GM12878 (cell line): ENCODE measurements around the gene FAM120A.

Source experiments
- ATF3 ChIP-seq: IDR thresholded peaks from 2 replicates; pipeline ENCODE4 v1.6.1; 2011; ENCODE audit warnings: low read depth, mild to moderate bottlenecking, low read length, moderate library complexity, borderline replicate concordance; ENCODE audit errors: extremely low read depth
- BHLHE40 ChIP-seq, 2 experiments: fragments of 450-650 bp in 1 of 2; IDR thresholded peaks; 2 replicates each; pipeline ENCODE4 v1.6.1; 2011 to 2017; ENCODE audit warnings: low read depth in 2 of 2, borderline replicate concordance in 1 of 2, improper control_type of control experiment in 1 of 2, low read length in 1 of 2, mild to moderate bottlenecking in 1 of 2
- CBX5 ChIP-seq: sonication (generic); IDR thresholded peaks from 2 replicates; pipeline ENCODE4 v1.6.1; 2016; ENCODE audit warnings: low read depth, moderate library complexity, mild to moderate bottlenecking, inconsistent platforms
- CTCF ChIP-seq, 3 experiments: IDR thresholded peaks in 2 of 3; conservative IDR thresholded peaks in 1 of 3; 2 replicates each; pipeline ENCODE4 v1.5.1; 2011; ENCODE audit warnings: low read depth in 3 of 3, low read length in 3 of 3, mild to moderate bottlenecking in 3 of 3, control low read depth in 2 of 3, moderate library complexity in 2 of 3, inconsistent platforms in 1 of 3, mixed read lengths in 1 of 3; ENCODE audit not compliant: control insufficient read depth in 2 of 3, insufficient read depth in 1 of 3; ENCODE audit errors: extremely low read depth in 1 of 3
- EP300 ChIP-seq, 2 experiments: fragments of 150-350 bp in 1 of 2; IDR thresholded peaks; 2 replicates each; pipeline ENCODE4 v1.6.1; 2011 to 2012; ENCODE audit warnings: low read depth in 2 of 2, low read length in 2 of 2, borderline replicate concordance in 1 of 2, improper control_type of control experiment in 1 of 2, inconsistent platforms in 1 of 2; ENCODE audit not compliant: control insufficient read depth in 1 of 2
- EZH2 ChIP-seq: IDR thresholded peaks from 2 replicates; pipeline ENCODE4 v1.6.1; 2012; ENCODE audit warnings: low read depth, mild to moderate bottlenecking, control low read depth, inconsistent platforms, low read length, borderline replicate concordance; ENCODE audit not compliant: control insufficient read depth
- GABPA ChIP-seq: IDR thresholded peaks from 2 replicates; pipeline ENCODE4 v1.6.1; 2014; ENCODE audit warnings: antibody characterized with exemption, low read depth, mild to moderate bottlenecking, inconsistent platforms
- POLR2A ChIP-seq: IDR thresholded peaks from 2 replicates; pipeline ENCODE4 v1.6.1; 2011; ENCODE audit warnings: low read depth, mild to moderate bottlenecking, low read length
- POLR2AphosphoS5 ChIP-seq: IDR thresholded peaks from 2 replicates; pipeline ENCODE4 v1.6.1; 2011; ENCODE audit warnings: mild to moderate bottlenecking, low read length, inconsistent platforms
- REST ChIP-seq: IDR thresholded peaks from 2 replicates; pipeline ENCODE4 v1.6.1; 2012; ENCODE audit warnings: mild to moderate bottlenecking, low read depth, low read length
- ZBED1 ChIP-seq: IDR thresholded peaks from 2 replicates; pipeline ENCODE4 v1.6.1; 2016; ENCODE audit warnings: borderline replicate concordance
- ZNF274 ChIP-seq: IDR thresholded peaks from one replicate; pipeline ENCODE4 v1.8.0; 2011; ENCODE audit not compliant: insufficient read length, insufficient read depth

GRCh38 chr9:93574091-93574899, 122.8 kb downstream of the FAM120A start:
- TF ChIP-seq CTCF (IDR thresholded peaks at IDR 0.05 in 2 of 3, conservative IDR thresholded peaks at IDR 0.05 in 1 of 3; ENCODE audit: control insufficient read depth in 2 of 3, extremely low read depth in 1 of 3, insufficient read depth in 1 of 3, low read depth in 3 of 3, low read length in 3 of 3), result no peak
- TF ChIP-seq CBX5, result no peak
- no peak for TF ChIP-seq ATF3
- TF ChIP-seq POLR2AphosphoS5, result no peak
- no peak for TF ChIP-seq POLR2A
- TF ChIP-seq ZBED1, result no peak
- TF ChIP-seq GABPA, result no peak
- TF ChIP-seq BHLHE40 (IDR thresholded peaks at IDR 0.05; ENCODE audit: borderline replicate concordance in 1 of 2, low read depth in 2 of 2, low read length in 1 of 2), result no peak
- no peak for TF ChIP-seq EP300 (IDR thresholded peaks at IDR 0.05; ENCODE audit: borderline replicate concordance in 1 of 2, control insufficient read depth in 1 of 2, low read depth in 2 of 2, low read length in 2 of 2)
- no peak for TF ChIP-seq REST
- no peak for TF ChIP-seq EZH2
- no peak for TF ChIP-seq ZNF274
